HEK293 (cell line): Measurements from ENCODE around the gene ARIH1.

Experiments used
- CTCF ChIA-PET: fragments of 350-600 bp; formaldehyde crosslinking; extraction: SDS; loops from one replicate; lab custom pipeline; 2021; ENCODE audit warnings: antibody characterized with exemption; lab: Yijun Ruan, JAX
- POLR2A ChIA-PET: fragments of 300-600 bp; formaldehyde crosslinking; extraction: SDS; loops from one replicate; lab custom pipeline; 2020; ENCODE audit warnings: antibody characterized with exemption, inconsistent platforms; lab: Yijun Ruan, JAX
- H3K27ac ChIP-seq: fragments of 200-500 bp; sonication (Bioruptor generic); 2 replicates; pipeline ENCODE4 v1.5.1; 2014; ENCODE audit warnings: low read depth, low read length, control low read depth, inconsistent platforms; ENCODE audit errors: extremely low read depth
- H3K36me3 ChIP-seq, 2 experiments: fragments of 200-500 bp in 1 of 2; sonication (Bioruptor generic) in 1 of 2; 1 replicate in 1 of 2; 2 replicates in 1 of 2; pipeline ENCODE4 v1.5.1; 2014 to 2017; ENCODE audit warnings: inconsistent platforms in 2 of 2, low read length in 2 of 2; ENCODE audit not compliant: control insufficient read depth in 2 of 2, insufficient read depth in 1 of 2
- H3K4me1 ChIP-seq: fragments of 200-500 bp; sonication (Bioruptor generic); 2 replicates; pipeline ENCODE4 v1.5.1; 2014; ENCODE audit warnings: mild to moderate bottlenecking, low read length, inconsistent platforms; ENCODE audit not compliant: control insufficient read depth, insufficient read depth
- H3K4me3 ChIP-seq: 2 replicates; pipeline ENCODE4 v1.5.1; 2011; ENCODE audit warnings: low read depth, mild to moderate bottlenecking, control low read depth, low read length, moderate library complexity
- H3K9me3 ChIP-seq: fragments of 200-500 bp; sonication (Bioruptor generic); 2 replicates; pipeline ENCODE4 v1.5.1; 2014; ENCODE audit warnings: low read depth, low read length, inconsistent platforms; ENCODE audit not compliant: control insufficient read depth, insufficient read depth
- GLI4 ChIP-seq: fragments of 450-650 bp; formaldehyde crosslinking; IDR thresholded peaks from 2 replicates; pipeline ENCODE4 v1.5.1; 2016; ENCODE audit warnings: missing biosample characterization, missing genetic modification characterization
- KLF10 ChIP-seq: fragments of 450-650 bp; IDR thresholded peaks from 2 replicates; pipeline ENCODE4 v1.5.1; 2018; ENCODE audit warnings: missing biosample characterization, mild to moderate bottlenecking, missing genetic modification characterization
- KLF8 ChIP-seq: fragments of 450-650 bp; formaldehyde crosslinking; IDR thresholded peaks from 2 replicates; pipeline ENCODE4 v1.5.1; 2016; ENCODE audit warnings: missing biosample characterization, missing genetic modification characterization
- PRDM1 ChIP-seq: fragments of 450-650 bp; formaldehyde crosslinking; IDR thresholded peaks from 2 replicates; pipeline ENCODE4; 2016; ENCODE audit warnings: missing biosample characterization, missing genetic modification characterization
- PRDM10 ChIP-seq: fragments of 450-650 bp; formaldehyde crosslinking; IDR thresholded peaks from 2 replicates; pipeline ENCODE4 v1.5.1; 2016; ENCODE audit warnings: missing biosample characterization, missing genetic modification characterization
- PRDM4 ChIP-seq: fragments of 450-650 bp; formaldehyde crosslinking; IDR thresholded peaks from 2 replicates; pipeline ENCODE4 v1.5.1; 2017; ENCODE audit warnings: missing biosample characterization, missing genetic modification characterization
- PRDM6 ChIP-seq: fragments of 450-650 bp; formaldehyde crosslinking; IDR thresholded peaks from 2 replicates; pipeline ENCODE4 v1.5.1; 2017; ENCODE audit warnings: missing biosample characterization, missing genetic modification characterization
- WT1 ChIP-seq: fragments of 450-650 bp; formaldehyde crosslinking; IDR thresholded peaks from 2 replicates; pipeline ENCODE4 v1.5.1; 2016; ENCODE audit warnings: missing biosample characterization, missing genetic modification characterization
- ZBTB17 ChIP-seq: fragments of 450-650 bp; formaldehyde crosslinking; IDR thresholded peaks from 2 replicates; pipeline ENCODE4 v1.5.1; 2016; ENCODE audit warnings: missing biosample characterization, missing genetic modification characterization
- ZBTB21 ChIP-seq: fragments of 450-650 bp; formaldehyde crosslinking; IDR thresholded peaks from 2 replicates; pipeline ENCODE4 v1.5.1; 2017; ENCODE audit warnings: missing biosample characterization, missing genetic modification characterization
- ZEB2 ChIP-seq: fragments of 450-650 bp; formaldehyde crosslinking; IDR thresholded peaks from 2 replicates; pipeline ENCODE4 v1.5.1; 2016; ENCODE audit warnings: missing biosample characterization, missing genetic modification characterization
- ZFP37 ChIP-seq: fragments of 450-650 bp; formaldehyde crosslinking; IDR thresholded peaks from 2 replicates; pipeline ENCODE4 v1.5.1; 2016; ENCODE audit warnings: missing biosample characterization, missing genetic modification characterization
- ZNF211 ChIP-seq: fragments of 450-650 bp; formaldehyde crosslinking; IDR thresholded peaks from 2 replicates; pipeline ENCODE4 v1.5.1; 2016; ENCODE audit warnings: low read depth, missing biosample characterization, missing genetic modification characterization
- ZNF221 ChIP-seq: fragments of 450-650 bp; formaldehyde crosslinking; IDR thresholded peaks from 2 replicates; pipeline ENCODE4 v1.5.1; 2017; ENCODE audit warnings: missing biosample characterization, missing genetic modification characterization, borderline replicate concordance
- ZNF23 ChIP-seq: fragments of 450-650 bp; formaldehyde crosslinking; IDR thresholded peaks from 2 replicates; pipeline ENCODE4 v1.5.1; 2016; ENCODE audit warnings: missing biosample characterization, missing genetic modification characterization, borderline replicate concordance
- ZNF24 ChIP-seq: fragments of 450-650 bp; formaldehyde crosslinking; IDR thresholded peaks from 2 replicates; pipeline ENCODE4 v1.5.1; 2016; ENCODE audit warnings: missing biosample characterization, missing genetic modification characterization
- ZNF248 ChIP-seq: fragments of 450-650 bp; formaldehyde crosslinking; IDR thresholded peaks from 2 replicates; pipeline ENCODE4 v1.5.1; 2017; ENCODE audit warnings: missing biosample characterization, missing genetic modification characterization
- ZNF266 ChIP-seq: fragments of 450-650 bp; formaldehyde crosslinking; IDR thresholded peaks from 2 replicates; pipeline ENCODE4 v1.5.1; 2016; ENCODE audit warnings: missing biosample characterization, missing genetic modification characterization, low read depth
- ZNF404 ChIP-seq: fragments of 450-650 bp; formaldehyde crosslinking; IDR thresholded peaks from 2 replicates; pipeline ENCODE4 v1.5.1; 2017; ENCODE audit warnings: missing biosample characterization, missing genetic modification characterization
- ZNF426 ChIP-seq: fragments of 450-650 bp; formaldehyde crosslinking; IDR thresholded peaks from 2 replicates; pipeline ENCODE4 v1.5.1; 2017; ENCODE audit warnings: missing biosample characterization, missing genetic modification characterization, mild to moderate bottlenecking, inconsistent platforms, moderate library complexity
- ZNF530 ChIP-seq: fragments of 450-650 bp; formaldehyde crosslinking; IDR thresholded peaks from 2 replicates; pipeline ENCODE4 v1.5.1; 2016; ENCODE audit warnings: low read depth, missing biosample characterization, missing genetic modification characterization
- ZNF610 ChIP-seq: fragments of 450-650 bp; formaldehyde crosslinking; IDR thresholded peaks from 2 replicates; pipeline ENCODE4 v1.5.1; 2016; ENCODE audit warnings: missing biosample characterization, missing genetic modification characterization, borderline replicate concordance
- ZNF621 ChIP-seq: fragments of 450-650 bp; formaldehyde crosslinking; IDR thresholded peaks from 2 replicates; pipeline ENCODE4 v1.5.1; 2017; ENCODE audit warnings: missing biosample characterization, missing genetic modification characterization
- ZNF623 ChIP-seq: fragments of 450-650 bp; formaldehyde crosslinking; IDR thresholded peaks from 2 replicates; pipeline ENCODE4 v1.5.1; 2016; ENCODE audit warnings: missing biosample characterization, missing genetic modification characterization
- ZSCAN23 ChIP-seq: fragments of 450-650 bp; formaldehyde crosslinking; IDR thresholded peaks from 2 replicates; pipeline ENCODE4 v1.5.1; 2016; ENCODE audit warnings: missing biosample characterization, missing genetic modification characterization
- ZXDB ChIP-seq: fragments of 450-650 bp; formaldehyde crosslinking; IDR thresholded peaks from 2 replicates; pipeline ENCODE4 v1.5.1; 2016; ENCODE audit warnings: missing biosample characterization, missing genetic modification characterization
- TF ChIP-seq, protein P1 (sequence below): fragments of 450-650 bp; formaldehyde crosslinking; IDR thresholded peaks from 2 replicates; pipeline ENCODE4 v1.5.1; 2016; ENCODE audit warnings: missing biosample characterization, missing genetic modification characterization

Gene ARIH1

GRCh38 chr15:72486144-72486543 is 12.0 kb downstream of the ARIH1 start:
- Histone ChIP-seq H3K36me3 (peaks cover 16 to 27% of the 10 kb centered on the region in 2 experiments; a peak in 2 of 3 replicates), H3K4me3 (no peak overlapping the region), H3K9me3 (no peaks in the 10 kb centered on the region), H3K27ac (no peak overlapping the region), H3K4me1 (peaks cover 23% of the 10 kb centered on the region)
- CTCF ChIA-PET, result interaction anchor here (0.6 to 1.0 kb wide), 2 partner anchors 9 to 23 kb away, joined by 4 read pairs; no protein-coding TSS in a partner anchor
- TF ChIP-seq ZNF24 (tag by site-specific recombination) (no peak), ZFP37 (tag by site-specific recombination) (no peak), ZBTB17 (no peak), ZNF248 (tag by site-specific recombination) (no peak), ZNF211 (tag by site-specific recombination) (no peak), KLF10 (tag by site-specific recombination) (no peak), ZNF221 (no peak), ZBTB21 (tag by site-specific recombination) (no peak)
- TF ChIP-seq, protein P1, sequence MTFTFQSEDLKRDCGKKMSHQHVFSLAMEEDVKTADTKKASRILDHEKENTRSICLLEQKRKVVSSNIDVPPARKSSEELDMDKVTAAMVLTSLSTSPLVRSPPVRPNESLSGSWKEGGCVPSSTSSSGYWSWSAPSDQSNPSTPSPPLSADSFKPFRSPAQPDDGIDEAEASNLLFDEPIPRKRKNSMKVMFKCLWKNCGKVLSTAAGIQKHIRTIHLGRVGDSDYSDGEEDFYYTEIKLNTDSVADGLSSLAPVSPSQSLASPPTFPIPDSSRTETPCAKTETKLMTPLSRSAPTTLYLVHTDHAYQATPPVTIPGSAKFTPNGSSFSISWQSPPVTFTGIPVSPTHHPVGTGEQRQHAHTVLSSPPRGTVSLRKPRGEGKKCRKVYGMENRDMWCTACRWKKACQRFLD (tag by site-specific recombination), result no peak
- POLR2A ChIA-PET, result interaction anchor here (1.0 to 1.5 kb wide), 2 partner anchors 13 to 31 kb away, joined by 3 read pairs; no protein-coding TSS in a partner anchor

- ChIA-PET CTCF (no interaction called here), POLR2A (no interaction called here)
- Histone ChIP-seq H3K4me3 (no peak overlapping the region), H3K27ac (no peak overlapping the region), H3K4me1 (peaks cover 31% of the 10 kb centered on the region), H3K36me3 (peaks cover 16 to 27% of the 10 kb centered on the region in 2 experiments; a peak in 2 of 3 replicates), H3K9me3 (no peaks in the 10 kb centered on the region)
- 0 out of 2 replicates have a peak, but pooled peaks have one; percentile 15 for TF ChIP-seq PRDM10
- no peak for TF ChIP-seq ZNF404
- no peak for TF ChIP-seq ZNF266 (tag by site-specific recombination)
- 0 out of 2 replicates have a peak, but pooled peaks have one; percentile 42 for TF ChIP-seq ZBTB17
- no peak for TF ChIP-seq ZNF530 (tag by site-specific recombination)
- peak; percentile 80 for TF ChIP-seq PRDM6 (tag by site-specific recombination)
- TF ChIP-seq GLI4, result no peak
- TF ChIP-seq ZNF610 (tag by site-specific recombination), result no peak
- TF ChIP-seq ZEB2, result 0 out of 2 replicates have a peak, but pooled peaks have one; percentile 42
- no peak for TF ChIP-seq ZNF623 (tag by site-specific recombination)
- TF ChIP-seq ZNF23 (tag by site-specific recombination), result no peak
- no peak for TF ChIP-seq WT1
- 0 out of 2 replicates have a peak, but pooled peaks have one; percentile 29 for TF ChIP-seq ZXDB (tag by site-specific recombination)
- TF ChIP-seq ZNF621 (tag by site-specific recombination), result no peak
- no peak for TF ChIP-seq ZSCAN23 (tag by site-specific recombination)
- TF ChIP-seq KLF8, result no peak
- TF ChIP-seq PRDM1 (tag by site-specific recombination), result peak; percentile 69
- TF ChIP-seq PRDM4 (tag by site-specific recombination), result peak; percentile 76
- TF ChIP-seq ZNF426 (tag by site-specific recombination), result no peak
Measured at GRCh38 chr15:72487070-72487797, 13.1 kb downstream of the ARIH1 start.
